HepG2 (cell line): ENCODE data around the gene TRMT10C. TPM values are rescaled to one million over a fixed set of nuclear protein-coding genes. Genes with fewer than 3 reads are reported as not detected.
A peak's percentile ranks its signal among the peaks of the same experiment; 100 is the strongest.

ENCODE experiments used
- ADNP ChIP-seq: sonication (generic); formaldehyde crosslinking; IDR thresholded peaks from 2 replicates; pipeline ENCODE4 v1.4.0; 2020; ENCODE audit warnings: missing genetic modification reagents
- ELF4 ChIP-seq: sonication (generic); formaldehyde crosslinking; IDR thresholded peaks from 2 replicates; pipeline ENCODE4 v1.5.0; 2020; ENCODE audit warnings: missing genetic modification reagents, mild to moderate bottlenecking, moderate library complexity, borderline replicate concordance
- FOXA3 ChIP-seq: IDR thresholded peaks from 2 replicates; pipeline ENCODE4 v1.6.1; 2016; ENCODE audit warnings: missing genetic modification reagents, missing compliant biosample characterization
- HNRNPUL1 ChIP-seq: fragments of 200-400 bp; formaldehyde crosslinking; IDR thresholded peaks from 2 replicates; pipeline ENCODE4 v1.6.1; 2017; ENCODE audit warnings: low read depth, mild to moderate bottlenecking, low read length, moderate library complexity
- NFRKB ChIP-seq: fragments of 450-650 bp; IDR thresholded peaks from 2 replicates; pipeline ENCODE4 v1.6.1; 2017
- POGK ChIP-seq: sonication (generic); formaldehyde crosslinking; conservative IDR thresholded peaks from 2 replicates; pipeline ENCODE4 v1.8.0; 2022; ENCODE audit warnings: mild to moderate bottlenecking, moderate library complexity, missing genetic modification reagents
- RARA ChIP-seq: IDR thresholded peaks from 2 replicates; pipeline ENCODE4 v1.6.1; 2016; ENCODE audit warnings: missing genetic modification reagents, missing compliant biosample characterization
- SRSF9 ChIP-seq: fragments of 200-400 bp; formaldehyde crosslinking; IDR thresholded peaks from 2 replicates; pipeline ENCODE4 v1.6.1; 2018; ENCODE audit warnings: borderline replicate concordance, mild to moderate bottlenecking, low read depth, low read length; ENCODE audit not compliant: insufficient read depth, poor library complexity, severe bottlenecking
- ZFP82 ChIP-seq: sonication (generic); formaldehyde crosslinking; IDR thresholded peaks from 2 replicates; pipeline ENCODE4 v1.5.1; 2020; ENCODE audit warnings: mild to moderate bottlenecking, missing genetic modification reagents, borderline replicate concordance
- ZFY ChIP-seq: sonication (generic); formaldehyde crosslinking; IDR thresholded peaks from 2 replicates; pipeline ENCODE4 v1.4.0; 2020; ENCODE audit warnings: missing genetic modification reagents
- ZNF333 ChIP-seq: sonication (generic); formaldehyde crosslinking; IDR thresholded peaks from 2 replicates; pipeline ENCODE4 v1.4.0; 2020; ENCODE audit warnings: mild to moderate bottlenecking, missing genetic modification reagents, borderline replicate concordance
- ZNF549 ChIP-seq: sonication (generic); formaldehyde crosslinking; IDR thresholded peaks from 2 replicates; pipeline ENCODE4 v1.5.0; 2020; ENCODE audit warnings: missing genetic modification reagents
- ZNF577 ChIP-seq: sonication (generic); formaldehyde crosslinking; IDR thresholded peaks from 2 replicates; pipeline ENCODE4 v1.4.0; 2020; ENCODE audit warnings: mild to moderate bottlenecking, low read depth, missing genetic modification reagents, borderline replicate concordance
- ZNF879 ChIP-seq: sonication (generic); formaldehyde crosslinking; IDR thresholded peaks from 2 replicates; pipeline ENCODE4 v1.8.1; 2023; ENCODE audit warnings: missing genetic modification reagents
- polyA plus RNA-seq, 8 experiments: library from polyadenylated mRNA; depleted of rRNA in 3 of 8; stranded (reverse) in 7 of 8; unstranded in 1 of 8; fragments of >200 nt; fragmentation: Illumina TruSeq in 4 of 8; extraction: Trizol in 4 of 8; gene quantifications; 2 replicates each; pipeline versions ENCODE4 v1.2.1 to v1.2.3, GENCODE V29; 2011 to 2016; ENCODE audit warnings: low read depth in 4 of 8, missing spikeins in 1 of 8, mixed read lengths in 1 of 8; ENCODE audit not compliant: insufficient read depth in 1 of 8
- total RNA-seq, 5 experiments: library from RNA; depleted of rRNA; stranded (reverse); fragments of >200 nt; fragmentation: Illumina TruSeq; extraction: Trizol; gene quantifications; 2 replicates each; pipeline ENCODE4 v1.2.3, GENCODE V29; 2016; ENCODE audit warnings: low read depth in 1 of 5
- TF ChIP-seq, protein P1 (sequence below): IDR thresholded peaks from 2 replicates; pipeline ENCODE4 v1.6.1; 2016; ENCODE audit warnings: missing compliant biosample characterization, missing genetic modification reagents, borderline replicate concordance
- TF ChIP-seq, protein P2 (sequence below): sonication (generic); formaldehyde crosslinking; IDR thresholded peaks from 2 replicates; pipeline ENCODE4 v1.4.0; 2020; ENCODE audit warnings: missing genetic modification reagents
- TF ChIP-seq, protein P3 (sequence below): sonication (generic); formaldehyde crosslinking; IDR thresholded peaks from 2 replicates; pipeline ENCODE4 v1.4.0; 2020; ENCODE audit warnings: mild to moderate bottlenecking, missing genetic modification reagents, borderline replicate concordance

The TRMT10C gene
- total and polyA plus RNA-seq, 2 of the 13 experiments (the other 11 are each of a cell fraction or from before 2014, with no cell fraction given) = 10.8 to 39.2 TPM

DNA sequence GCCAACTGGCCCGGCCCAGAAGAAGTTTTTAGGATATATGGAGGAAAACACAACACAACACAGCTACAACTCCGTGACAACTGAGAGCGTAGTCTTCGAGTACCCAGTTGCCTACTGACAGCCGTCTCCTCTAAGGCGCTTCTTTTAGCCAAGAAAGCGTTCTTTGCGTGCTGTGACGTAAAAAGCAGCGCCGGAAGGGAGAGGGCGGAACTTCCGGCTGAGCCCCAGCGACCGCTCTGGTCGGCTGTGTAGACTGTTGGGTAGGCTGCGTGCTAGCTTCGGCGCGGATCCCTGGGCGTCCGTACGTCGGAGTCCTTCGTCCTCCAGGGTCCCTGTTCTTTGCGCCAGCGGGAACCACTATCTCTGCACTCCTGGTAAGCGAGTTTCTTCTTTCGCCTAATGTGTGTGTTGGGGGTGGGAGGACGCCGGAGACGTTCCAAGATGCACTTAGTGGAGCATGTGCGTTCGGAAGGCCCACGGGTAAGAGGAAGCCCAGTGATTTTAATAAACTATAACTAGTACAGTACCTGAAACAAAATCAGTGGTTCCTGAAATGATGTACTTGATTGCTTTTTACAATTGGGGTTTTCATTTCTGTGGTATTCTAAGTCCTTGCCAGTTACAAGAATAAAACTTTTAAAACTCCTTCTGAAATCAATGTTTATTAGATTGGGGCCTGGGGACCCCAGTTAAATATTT lies at the start of gene TRMT10C (continued):
- TF ChIP-seq ZFP82 (CRISPR knock-in tag) (no peak), ZFY (CRISPR knock-in tag) (peak; percentile 84), NFRKB (no peak), ELF4 (CRISPR knock-in tag) (no peak), POGK (peak; percentile 72), SRSF9 (no peak), RARA (peak; percentile 56; the same call in 1 of the 2 replicates), ZNF333 (CRISPR knock-in tag) (0 out of 2 replicates have a peak, but pooled peaks have one; percentile 56), ZNF879 (CRISPR knock-in tag) (peak; percentile 81; the same call in 1 of the 2 replicates), ZNF577 (CRISPR knock-in tag) (no peak), ZNF549 (CRISPR knock-in tag) (no peak), FOXA3 (CRISPR knock-in tag) (peak; percentile 66), HNRNPUL1 (no peak), ADNP (CRISPR knock-in tag) (no peak)
- TF ChIP-seq, protein P1, sequence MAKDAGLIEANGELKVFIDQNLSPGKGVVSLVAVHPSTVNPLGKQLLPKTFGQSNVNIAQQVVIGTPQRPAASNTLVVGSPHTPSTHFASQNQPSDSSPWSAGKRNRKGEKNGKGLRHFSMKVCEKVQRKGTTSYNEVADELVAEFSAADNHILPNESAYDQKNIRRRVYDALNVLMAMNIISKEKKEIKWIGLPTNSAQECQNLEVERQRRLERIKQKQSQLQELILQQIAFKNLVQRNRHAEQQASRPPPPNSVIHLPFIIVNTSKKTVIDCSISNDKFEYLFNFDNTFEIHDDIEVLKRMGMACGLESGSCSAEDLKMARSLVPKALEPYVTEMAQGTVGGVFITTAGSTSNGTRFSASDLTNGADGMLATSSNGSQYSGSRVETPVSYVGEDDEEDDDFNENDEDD (CRISPR knock-in tag) = peak; percentile 86; the same call in 1 of the 2 replicates
- TF ChIP-seq, protein P2, sequence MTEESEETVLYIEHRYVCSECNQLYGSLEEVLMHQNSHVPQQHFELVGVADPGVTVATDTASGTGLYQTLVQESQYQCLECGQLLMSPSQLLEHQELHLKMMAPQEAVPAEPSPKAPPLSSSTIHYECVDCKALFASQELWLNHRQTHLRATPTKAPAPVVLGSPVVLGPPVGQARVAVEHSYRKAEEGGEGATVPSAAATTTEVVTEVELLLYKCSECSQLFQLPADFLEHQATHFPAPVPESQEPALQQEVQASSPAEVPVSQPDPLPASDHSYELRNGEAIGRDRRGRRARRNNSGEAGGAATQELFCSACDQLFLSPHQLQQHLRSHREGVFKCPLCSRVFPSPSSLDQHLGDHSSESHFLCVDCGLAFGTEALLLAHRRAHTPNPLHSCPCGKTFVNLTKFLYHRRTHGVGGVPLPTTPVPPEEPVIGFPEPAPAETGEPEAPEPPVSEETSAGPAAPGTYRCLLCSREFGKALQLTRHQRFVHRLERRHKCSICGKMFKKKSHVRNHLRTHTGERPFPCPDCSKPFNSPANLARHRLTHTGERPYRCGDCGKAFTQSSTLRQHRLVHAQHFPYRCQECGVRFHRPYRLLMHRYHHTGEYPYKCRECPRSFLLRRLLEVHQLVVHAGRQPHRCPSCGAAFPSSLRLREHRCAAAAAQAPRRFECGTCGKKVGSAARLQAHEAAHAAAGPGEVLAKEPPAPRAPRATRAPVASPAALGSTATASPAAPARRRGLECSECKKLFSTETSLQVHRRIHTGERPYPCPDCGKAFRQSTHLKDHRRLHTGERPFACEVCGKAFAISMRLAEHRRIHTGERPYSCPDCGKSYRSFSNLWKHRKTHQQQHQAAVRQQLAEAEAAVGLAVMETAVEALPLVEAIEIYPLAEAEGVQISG (CRISPR knock-in tag) = peak; percentile 98
- TF ChIP-seq, protein P3, sequence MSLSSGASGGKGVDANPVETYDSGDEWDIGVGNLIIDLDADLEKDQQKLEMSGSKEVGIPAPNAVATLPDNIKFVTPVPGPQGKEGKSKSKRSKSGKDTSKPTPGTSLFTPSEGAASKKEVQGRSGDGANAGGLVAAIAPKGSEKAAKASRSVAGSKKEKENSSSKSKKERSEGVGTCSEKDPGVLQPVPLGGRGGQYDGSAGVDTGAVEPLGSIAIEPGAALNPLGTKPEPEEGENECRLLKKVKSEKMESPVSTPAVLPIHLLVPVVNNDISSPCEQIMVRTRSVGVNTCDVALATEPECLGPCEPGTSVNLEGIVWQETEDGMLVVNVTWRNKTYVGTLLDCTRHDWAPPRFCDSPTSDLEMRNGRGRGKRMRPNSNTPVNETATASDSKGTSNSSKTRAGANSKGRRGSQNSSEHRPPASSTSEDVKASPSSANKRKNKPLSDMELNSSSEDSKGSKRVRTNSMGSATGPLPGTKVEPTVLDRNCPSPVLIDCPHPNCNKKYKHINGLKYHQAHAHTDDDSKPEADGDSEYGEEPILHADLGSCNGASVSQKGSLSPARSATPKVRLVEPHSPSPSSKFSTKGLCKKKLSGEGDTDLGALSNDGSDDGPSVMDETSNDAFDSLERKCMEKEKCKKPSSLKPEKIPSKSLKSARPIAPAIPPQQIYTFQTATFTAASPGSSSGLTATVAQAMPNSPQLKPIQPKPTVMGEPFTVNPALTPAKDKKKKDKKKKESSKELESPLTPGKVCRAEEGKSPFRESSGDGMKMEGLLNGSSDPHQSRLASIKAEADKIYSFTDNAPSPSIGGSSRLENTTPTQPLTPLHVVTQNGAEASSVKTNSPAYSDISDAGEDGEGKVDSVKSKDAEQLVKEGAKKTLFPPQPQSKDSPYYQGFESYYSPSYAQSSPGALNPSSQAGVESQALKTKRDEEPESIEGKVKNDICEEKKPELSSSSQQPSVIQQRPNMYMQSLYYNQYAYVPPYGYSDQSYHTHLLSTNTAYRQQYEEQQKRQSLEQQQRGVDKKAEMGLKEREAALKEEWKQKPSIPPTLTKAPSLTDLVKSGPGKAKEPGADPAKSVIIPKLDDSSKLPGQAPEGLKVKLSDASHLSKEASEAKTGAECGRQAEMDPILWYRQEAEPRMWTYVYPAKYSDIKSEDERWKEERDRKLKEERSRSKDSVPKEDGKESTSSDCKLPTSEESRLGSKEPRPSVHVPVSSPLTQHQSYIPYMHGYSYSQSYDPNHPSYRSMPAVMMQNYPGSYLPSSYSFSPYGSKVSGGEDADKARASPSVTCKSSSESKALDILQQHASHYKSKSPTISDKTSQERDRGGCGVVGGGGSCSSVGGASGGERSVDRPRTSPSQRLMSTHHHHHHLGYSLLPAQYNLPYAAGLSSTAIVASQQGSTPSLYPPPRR (CRISPR knock-in tag) = no peak
